Upper lobe of left lung (tissue), 6 donors: ENCODE measurements around the gene NEU4. TPM values are rescaled to one million over a fixed set of nuclear protein-coding genes. Genes with fewer than 3 reads are reported as not detected.
"Not testable (repeated sequence)": the region's sequence is repeated elsewhere in the genome, so short reads cannot be mapped to it uniquely, and the experiment has no call there.

Experiments used
- ATAC-seq, 2 donors: fragments of 200-7000 bp; cut with Tn5 transposase; one replicate each; pipeline ENCODE4 v1.9.1; 2022; ENCODE audit warnings: mild to moderate bottlenecking in 2 of 2, moderate library complexity in 2 of 2; ENCODE audit not compliant: low FRiP score in 2 of 2
- DNase-seq, 2 donors: peaks; one replicate each; pipeline ENCODE4 v3.0.0-alpha.2; 2019 to 2020
- H3K27ac ChIP-seq, 4 donors: fragments of 200-600 bp; sonication (generic); one replicate each; pipeline ENCODE4 v1.5.1; 2016 to 2019
- H3K27me3 ChIP-seq, 4 donors: fragments of 200-600 bp; sonication (generic); one replicate each; pipeline ENCODE4 v1.5.1; 2017 to 2019
- H3K36me3 ChIP-seq, 4 donors: fragments of 200-600 bp; sonication (generic); one replicate each; pipeline ENCODE4 v1.5.1; 2016 to 2019
- H3K4me1 ChIP-seq, 4 donors: fragments of 200-600 bp; sonication (generic); one replicate each; pipeline ENCODE4 v1.5.1; 2018 to 2019
- H3K4me3 ChIP-seq, 4 donors: fragments of 200-600 bp; sonication (generic); one replicate each; pipeline ENCODE4 v1.5.1; 2017 to 2019; ENCODE audit warnings: mild to moderate bottlenecking in 2 of 4, moderate library complexity in 1 of 4
- H3K9me3 ChIP-seq, 4 donors: fragments of 200-600 bp; sonication (generic); one replicate each; pipeline ENCODE4 v1.5.1; 2018 to 2019
- EP300 ChIP-seq, 4 donors: sonication (generic); formaldehyde crosslinking; IDR thresholded peaks; one replicate each; pipeline ENCODE4 v1.5.1; 2017; ENCODE audit warnings: antibody characterized with exemption in 4 of 4, control low read depth in 2 of 4
- POLR2A ChIP-seq, 4 donors: fragments of 450-650 bp; IDR thresholded peaks; one replicate each; pipeline ENCODE4 v1.5.1; 2016 to 2017; ENCODE audit warnings: antibody characterized with exemption in 4 of 4, mild to moderate bottlenecking in 2 of 4
- POLR2AphosphoS5 ChIP-seq, 2 donors: sonication (generic); formaldehyde crosslinking; IDR thresholded peaks; one replicate each; pipeline ENCODE4 v1.5.1; 2017; ENCODE audit warnings: antibody characterized with exemption in 2 of 2
- WGBS, 2 donors: methylation state at CpG; one replicate each; pipeline ENCODE4 v1.1.5; 2017 to 2018; 5-methylcytosine and 5-hydroxymethylcytosine counted together
- total RNA-seq, 6 donors: library from RNA; depleted of rRNA in 4 of 6; stranded (reverse); fragments of >200 nt in 4 of 6; gene quantifications; one replicate each; pipeline versions ENCODE4 v1.1.0 to v1.2.1, GENCODE V29; 2016 to 2021
- TF ChIP-seq, protein P1 (sequence below), 6 experiments: fragments of 450-650 bp in 4 of 6; fragments of 200-600 bp in 2 of 6; sonication (generic) in 2 of 6; IDR thresholded peaks; one replicate each; pipeline ENCODE4 v1.5.1; 2016 to 2019; ENCODE audit warnings: antibody characterized with exemption in 6 of 6
- donor health status: DM: no; HTN: no; CAD: no; lungs with moderate emphysema.
- donor health status: DM: no; HTN: yes; CAD: no; lungs with severe emphysema.

Gene NEU4
- total RNA-seq, 6 donors from 2014 or later, result 2.9 TPM; not detected in 5

DNA sequence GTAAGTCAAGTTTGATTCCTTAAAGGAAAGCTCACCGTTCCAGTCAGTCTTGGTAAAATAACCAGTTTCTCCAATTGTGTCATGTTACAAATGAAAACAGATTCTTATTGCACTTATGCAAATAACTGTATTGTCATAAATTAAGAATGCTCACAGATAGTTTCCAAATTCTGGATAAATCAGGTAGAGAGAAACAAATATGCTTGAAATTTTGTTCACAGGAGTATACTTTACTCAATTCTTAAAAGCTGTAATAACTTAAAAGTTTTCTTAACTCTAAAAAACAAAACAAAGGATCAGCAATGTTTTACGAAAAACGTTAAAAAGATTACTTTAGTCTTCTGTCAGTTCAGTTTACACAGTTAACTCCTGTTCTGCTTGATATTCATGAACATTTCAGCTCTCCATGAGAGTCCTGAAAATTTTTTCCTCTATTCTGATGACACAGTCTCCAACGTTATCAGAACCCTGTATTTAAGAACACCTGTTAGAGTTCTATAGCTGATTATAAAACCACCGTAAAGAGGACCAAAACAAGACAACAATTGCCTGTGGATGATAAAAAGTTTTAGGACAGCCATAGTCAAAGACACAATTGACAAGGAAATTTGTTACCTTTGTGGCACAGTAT is 27.9 kb upstream of the NEU4 start:
- 88 to 91% methylated on average over 5 of the region's 5 CpGs for WGBS, 2 donors
- Histone ChIP-seq H3K4me1 (no peaks in the 10 kb centered on the region), H3K27ac (no peak overlapping the region), H3K36me3 (no peaks in the 10 kb centered on the region), H3K4me3 (no peak overlapping the region), H3K27me3 (no peaks in the 10 kb centered on the region), H3K9me3 (peaks cover 0 to 6% (median 2%) of the 10 kb centered on the region in 4 donors)
- DNase-seq, result no peak
- no peak for ATAC-seq
- TF ChIP-seq POLR2A (IDR thresholded peaks at IDR 0.05), result no peak
- no peak for TF ChIP-seq POLR2AphosphoS5 (IDR thresholded peaks at IDR 0.05)
- TF ChIP-seq, protein P1, sequence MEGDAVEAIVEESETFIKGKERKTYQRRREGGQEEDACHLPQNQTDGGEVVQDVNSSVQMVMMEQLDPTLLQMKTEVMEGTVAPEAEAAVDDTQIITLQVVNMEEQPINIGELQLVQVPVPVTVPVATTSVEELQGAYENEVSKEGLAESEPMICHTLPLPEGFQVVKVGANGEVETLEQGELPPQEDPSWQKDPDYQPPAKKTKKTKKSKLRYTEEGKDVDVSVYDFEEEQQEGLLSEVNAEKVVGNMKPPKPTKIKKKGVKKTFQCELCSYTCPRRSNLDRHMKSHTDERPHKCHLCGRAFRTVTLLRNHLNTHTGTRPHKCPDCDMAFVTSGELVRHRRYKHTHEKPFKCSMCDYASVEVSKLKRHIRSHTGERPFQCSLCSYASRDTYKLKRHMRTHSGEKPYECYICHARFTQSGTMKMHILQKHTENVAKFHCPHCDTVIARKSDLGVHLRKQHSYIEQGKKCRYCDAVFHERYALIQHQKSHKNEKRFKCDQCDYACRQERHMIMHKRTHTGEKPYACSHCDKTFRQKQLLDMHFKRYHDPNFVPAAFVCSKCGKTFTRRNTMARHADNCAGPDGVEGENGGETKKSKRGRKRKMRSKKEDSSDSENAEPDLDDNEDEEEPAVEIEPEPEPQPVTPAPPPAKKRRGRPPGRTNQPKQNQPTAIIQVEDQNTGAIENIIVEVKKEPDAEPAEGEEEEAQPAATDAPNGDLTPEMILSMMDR (IDR thresholded peaks at IDR 0.05), result no peak
- no peak for TF ChIP-seq EP300 (IDR thresholded peaks at IDR 0.05)

DNA sequence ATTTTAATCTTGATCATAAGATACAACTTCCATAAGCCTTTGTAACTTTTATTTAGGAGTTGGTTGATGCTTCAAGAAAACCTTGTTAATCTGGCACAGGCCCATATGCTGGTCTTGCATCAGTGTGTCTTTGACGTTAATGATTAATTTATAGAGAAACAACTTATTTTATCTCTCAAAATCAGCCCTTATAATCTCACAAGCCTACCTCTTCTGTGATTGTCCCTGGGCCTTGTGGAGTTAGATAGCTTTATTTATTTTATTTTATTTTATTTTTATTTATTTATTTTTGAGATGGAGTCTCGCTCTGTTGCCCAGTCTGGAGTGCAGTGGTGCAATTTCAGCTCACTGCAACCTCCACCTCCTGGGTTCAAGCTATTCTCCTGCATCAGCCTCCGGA is 26.9 kb upstream of the NEU4 start:
- H3K4me1 ChIP-seq, ATAC-seq, H3K36me3 ChIP-seq, H3K9me3 ChIP-seq, H3K27me3 ChIP-seq, H3K27ac ChIP-seq, DNase-seq, H3K4me3 ChIP-seq: not testable (repeated sequence)
- WGBS, 2 donors, result 92 to 95% methylated on average over 3 of the region's 3 CpGs

DNA sequence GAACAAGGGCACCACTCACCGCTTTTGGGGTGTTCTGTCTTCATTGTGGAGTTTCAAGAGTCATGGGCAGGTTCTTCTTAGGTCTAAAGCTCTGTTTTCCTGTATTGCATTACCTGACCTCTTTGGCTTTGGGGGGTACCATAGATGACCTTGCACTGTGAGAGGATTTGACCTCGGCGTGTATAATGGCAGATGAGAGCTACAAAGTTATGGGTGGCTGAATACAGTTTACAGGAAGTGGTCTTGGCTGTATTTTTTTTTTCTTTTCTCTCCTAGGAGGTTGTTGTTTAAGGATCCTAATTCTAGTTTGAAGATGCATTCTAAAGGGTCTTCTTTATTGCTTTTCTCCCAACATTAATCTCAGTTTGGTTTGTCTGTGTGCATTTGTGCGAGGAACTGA is 20.9 kb upstream of the NEU4 start:
- 82 to 84% methylated on average over 4 of the region's 4 CpGs for WGBS, 2 donors
- ATAC-seq, result no peak
- no peaks in the 10 kb centered on the region for H3K4me1 ChIP-seq
- H3K4me3 ChIP-seq, result no peak overlapping the region
- TF ChIP-seq POLR2AphosphoS5 (IDR thresholded peaks at IDR 0.05) (no peak), POLR2A (IDR thresholded peaks at IDR 0.05) (no peak), EP300 (IDR thresholded peaks at IDR 0.05) (no peak)
- TF ChIP-seq, protein P1 (IDR thresholded peaks at IDR 0.05), result no peak
- H3K27me3 ChIP-seq, result no peaks in the 10 kb centered on the region
- H3K27ac ChIP-seq, result no peak overlapping the region
- DNase-seq, result no peak
- no peaks in the 10 kb centered on the region for H3K9me3 ChIP-seq
- no peaks in the 10 kb centered on the region for H3K36me3 ChIP-seq

DNA sequence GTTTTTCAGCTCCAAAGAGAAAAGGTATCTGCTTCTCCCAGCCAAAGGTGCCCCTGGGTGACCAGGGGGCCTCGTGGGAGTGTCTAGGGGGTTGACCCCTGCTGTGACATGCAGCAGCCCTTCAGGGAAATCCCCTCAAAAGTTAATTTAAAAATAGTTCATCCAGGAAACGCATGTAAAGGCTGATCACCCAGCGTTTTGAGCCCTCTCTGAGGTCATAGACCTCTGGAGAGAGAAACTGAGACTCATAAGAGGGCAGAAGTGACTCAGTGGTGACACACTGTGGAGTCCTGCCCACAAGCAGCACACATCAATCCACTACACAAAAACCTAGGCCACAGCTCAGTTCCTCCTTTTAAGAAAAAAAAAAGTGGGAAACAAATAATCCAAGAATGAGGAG is 20.4 kb upstream of the NEU4 start:
- H3K4me1 ChIP-seq, result no peaks in the 10 kb centered on the region
- DNase-seq, result no peak
- TF ChIP-seq EP300 (IDR thresholded peaks at IDR 0.05) (no peak), POLR2AphosphoS5 (IDR thresholded peaks at IDR 0.05) (no peak), POLR2A (IDR thresholded peaks at IDR 0.05) (no peak)
- TF ChIP-seq, protein P1 (IDR thresholded peaks at IDR 0.05), result no peak

DNA sequence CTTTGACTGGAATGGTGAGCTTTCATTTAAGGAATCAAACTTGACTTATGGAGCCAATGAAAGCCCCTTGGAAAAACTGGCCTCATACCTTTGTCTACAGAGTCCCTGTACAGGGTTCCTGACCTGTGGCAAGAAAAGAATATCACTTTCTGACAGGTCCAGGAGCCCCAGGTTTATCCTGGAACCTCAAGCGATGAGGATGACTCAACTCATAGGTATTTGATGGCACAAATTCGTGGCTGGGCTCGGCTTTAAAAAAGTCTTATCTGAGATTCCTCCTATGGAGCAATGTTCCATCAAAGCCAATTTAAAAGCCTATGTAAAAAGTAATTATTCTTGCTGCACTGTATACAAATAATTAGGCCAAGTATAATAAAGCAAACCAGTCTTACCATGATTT is 17.6 kb upstream of the NEU4 start:
- H3K9me3 ChIP-seq, H3K27ac ChIP-seq, ATAC-seq, DNase-seq, H3K4me1 ChIP-seq, H3K27me3 ChIP-seq, H3K36me3 ChIP-seq, H3K4me3 ChIP-seq: not testable (repeated sequence)
- 85 to 94% methylated on average over 3 of the region's 3 CpGs for WGBS, 2 donors

More for the DNA sequence above, 20.4 kb upstream of the NEU4 start:
- WGBS, 2 donors, result 30 to 34% methylated on average over 3 of the region's 3 CpGs
- Histone ChIP-seq H3K27ac (no peak overlapping the region), H3K36me3 (no peaks in the 10 kb centered on the region), H3K27me3 (no peaks in the 10 kb centered on the region), H3K4me3 (no peak overlapping the region), H3K9me3 (no peaks in the 10 kb centered on the region)
- ATAC-seq, result no peak

DNA sequence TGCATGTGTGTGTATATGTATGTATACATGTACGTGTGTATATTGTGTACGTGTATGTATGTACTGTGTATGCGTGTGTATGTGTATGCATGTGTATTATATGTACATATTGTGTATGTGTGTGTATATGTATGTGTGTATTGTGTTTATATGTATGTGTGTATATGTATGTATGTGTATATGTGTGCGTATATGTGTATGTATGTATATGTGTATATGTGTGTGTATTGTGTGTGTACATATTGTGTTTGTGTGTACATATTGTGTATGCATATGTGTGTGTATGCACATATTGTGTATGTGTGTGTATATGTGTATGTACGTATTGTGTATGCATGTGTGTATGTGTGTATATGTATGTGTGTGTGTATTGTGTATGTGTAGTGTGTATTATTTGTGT is 15.6 kb upstream of the NEU4 start:
- Histone ChIP-seq H3K4me1 (no peaks in the 10 kb centered on the region), H3K9me3 (no peaks in the 10 kb centered on the region), H3K4me3 (no peak overlapping the region), H3K27me3 (no peaks in the 10 kb centered on the region), H3K36me3 (no peaks in the 10 kb centered on the region), H3K27ac (no peak overlapping the region)
- no peak for ATAC-seq
- DNase-seq, result no peak
- TF ChIP-seq EP300 (IDR thresholded peaks at IDR 0.05), result no peak
- no peak for TF ChIP-seq POLR2AphosphoS5 (IDR thresholded peaks at IDR 0.05)
- TF ChIP-seq POLR2A (IDR thresholded peaks at IDR 0.05), result no peak
- TF ChIP-seq, protein P1 (IDR thresholded peaks at IDR 0.05), result no peak
- 96 to 97% methylated on average over 5 of the region's 5 CpGs for WGBS, 2 donors
